HG02642 (cell line): ENCODE data around the gene MARCHF5.
A peak's percentile ranks its signal among the peaks of the same experiment; 100 is the strongest.

Experiments
- ATAC-seq: cut with Tn5 transposase; IDR thresholded peaks from one replicate; pipeline ENCODE4 v1.9.1; 2021; ENCODE audit warnings: mild to moderate bottlenecking; ENCODE audit not compliant: unreplicated experiment, poor library complexity

The MARCHF5 gene

GRCh38 chr10:92290837-92291615 is at the start of gene MARCHF5, which contains the start of gene CPEB3:
Gene MARCHF5 (plus strand): TSS chr10:92291167. CDS start chr10:92291495, 328 bp downstream.
Gene CPEB3 (minus strand): TSS chr10:92291078. CDS start chr10:92240350, 50,728 bp downstream.
- peak; percentile 98 for ATAC-seq

GRCh38 chr10:92241501-92241900 is 49.5 kb upstream of the MARCHF5 start:
- no peak for ATAC-seq

GRCh38 chr10:92242380-92242779 is 48.6 kb upstream of the MARCHF5 start:
- no peak for ATAC-seq

- no peak for ATAC-seq
Measured at GRCh38 chr10:92242910-92243671, 47.9 kb upstream of the MARCHF5 start.

- peak; percentile 32 for ATAC-seq
Measured at GRCh38 chr10:92244796-92245195, 46.2 kb upstream of the MARCHF5 start.

GRCh38 chr10:92248566-92248965 is 42.4 kb upstream of the MARCHF5 start:
- no peak for ATAC-seq

GRCh38 chr10:92263396-92263795 is 27.6 kb upstream of the MARCHF5 start:
- ATAC-seq: no peak

- no peak for ATAC-seq
Measured at GRCh38 chr10:92264249-92264648, 26.7 kb upstream of the MARCHF5 start.

- ATAC-seq: no peak
Measured at GRCh38 chr10:92265687-92266258, 25.2 kb upstream of the MARCHF5 start.

- no peak for ATAC-seq
Measured at GRCh38 chr10:92267343-92267742, 23.6 kb upstream of the MARCHF5 start.

GRCh38 chr10:92268748-92269147 is 22.2 kb upstream of the MARCHF5 start:
- ATAC-seq: no peak

- no peak for ATAC-seq
Measured at GRCh38 chr10:92274071-92274470, 16.9 kb upstream of the MARCHF5 start.

GRCh38 chr10:92278996-92279696 is 11.8 kb upstream of the MARCHF5 start:
- no peak for ATAC-seq

- no peak for ATAC-seq
Measured at GRCh38 chr10:92284112-92284704, 6.8 kb upstream of the MARCHF5 start.

- peak; percentile 17 for ATAC-seq
Measured at GRCh38 chr10:92290076-92290836, 711 bp upstream of the MARCHF5 start.

- ATAC-seq: no peak
Measured at GRCh38 chr10:92291616-92291865, 574 bp downstream of the MARCHF5 start.

GRCh38 chr10:92291921-92292845 is 1.2 kb downstream of the MARCHF5 start:
- ATAC-seq: no peak

- ATAC-seq: no peak
Measured at GRCh38 chr10:92298487-92298886, 7.5 kb downstream of the MARCHF5 start.

GRCh38 chr10:92303096-92303495 is 12.1 kb downstream of the MARCHF5 start:
- ATAC-seq: no peak
